GM18507 (cell line): ENCODE measurements around the gene CXorf49.
"Not testable (repeated sequence)": the region's sequence is repeated elsewhere in the genome, so short reads cannot be mapped to it uniquely, and the experiment has no call there.

Experiments
- DNase-seq: peaks from one replicate; pipeline ENCODE4 v3.0.0; 2011; ENCODE audit warnings: low read depth; ENCODE audit not compliant: insufficient read length; ENCODE audit errors: extremely low spot score
- FAIRE-seq: peaks from 2 replicates; lab custom pipeline; 2011; peaks lifted over from hg19 to GRCh38; lab: Jason Lieb, UNC

CXorf49 gene

DNA sequence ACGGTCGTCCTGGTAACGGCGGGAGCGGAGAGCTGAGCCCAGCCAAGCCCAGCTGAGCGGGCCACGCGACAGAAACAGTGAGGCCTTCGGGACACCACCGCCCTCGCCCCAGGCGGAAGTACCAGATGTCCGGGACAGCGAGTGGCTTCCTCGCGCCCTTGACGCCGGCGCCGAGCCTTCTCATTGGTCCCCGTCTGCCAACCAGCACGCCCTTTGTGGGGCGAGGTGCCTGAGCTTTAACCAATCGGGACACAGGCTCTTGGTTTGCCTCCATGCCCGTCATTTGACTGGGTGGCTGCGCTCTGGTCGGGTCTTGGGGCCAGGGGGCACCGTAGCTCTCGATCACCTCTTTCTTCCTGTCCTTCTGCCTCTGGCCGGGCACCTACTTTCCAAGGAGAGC, at the start of gene CXorf49:
TSS of gene CXorf49 (minus strand) at position 101 of the 400 bp plus-strand sequence. CDS start 134 bp downstream, outside the sequence.
- DNase-seq, FAIRE-seq: not testable (repeated sequence)

DNA sequence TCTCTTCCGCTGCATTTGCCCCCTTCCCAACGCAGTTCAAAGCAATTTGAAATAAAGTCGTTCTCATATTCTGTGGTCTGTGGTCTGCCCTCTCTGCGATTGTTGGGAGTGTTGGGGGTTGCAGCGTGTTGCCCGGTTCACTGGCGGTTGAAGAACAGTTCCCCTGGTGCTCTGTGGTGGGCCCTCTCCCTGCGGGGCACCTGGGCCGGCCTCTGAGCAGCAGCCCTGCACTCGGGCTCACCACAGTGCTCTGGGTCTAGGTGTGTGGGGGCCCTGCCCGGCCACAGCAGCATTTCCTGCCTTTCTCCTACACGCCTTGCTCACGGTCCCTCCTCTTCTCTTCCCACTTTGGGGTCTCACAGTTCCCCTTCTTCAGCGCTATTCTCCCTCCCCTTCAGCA, 49.0 kb upstream of the CXorf49 start:
- DNase-seq, FAIRE-seq: not testable (repeated sequence)

DNA sequence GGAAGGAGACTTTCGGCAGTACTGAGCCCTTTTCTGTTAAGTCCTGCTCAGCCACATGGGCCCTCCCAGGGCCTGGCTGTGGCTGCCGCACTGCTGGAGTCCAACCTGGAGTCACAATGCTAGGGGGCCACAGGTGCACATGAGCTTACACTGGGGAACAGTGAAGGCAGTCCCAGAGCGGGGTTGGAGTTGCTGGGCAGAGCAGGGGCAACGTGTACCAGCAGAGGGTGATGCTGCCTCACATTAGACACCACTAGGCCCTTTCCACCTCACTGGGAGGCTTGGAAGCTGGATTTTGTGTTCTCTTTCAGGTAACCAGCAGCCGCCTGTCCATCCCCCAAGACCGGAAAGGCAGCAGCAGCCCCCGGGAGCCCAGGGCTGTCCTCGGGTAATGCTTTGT, 47.5 kb upstream of the CXorf49 start:
- FAIRE-seq, result not testable (repeated sequence)

DNA sequence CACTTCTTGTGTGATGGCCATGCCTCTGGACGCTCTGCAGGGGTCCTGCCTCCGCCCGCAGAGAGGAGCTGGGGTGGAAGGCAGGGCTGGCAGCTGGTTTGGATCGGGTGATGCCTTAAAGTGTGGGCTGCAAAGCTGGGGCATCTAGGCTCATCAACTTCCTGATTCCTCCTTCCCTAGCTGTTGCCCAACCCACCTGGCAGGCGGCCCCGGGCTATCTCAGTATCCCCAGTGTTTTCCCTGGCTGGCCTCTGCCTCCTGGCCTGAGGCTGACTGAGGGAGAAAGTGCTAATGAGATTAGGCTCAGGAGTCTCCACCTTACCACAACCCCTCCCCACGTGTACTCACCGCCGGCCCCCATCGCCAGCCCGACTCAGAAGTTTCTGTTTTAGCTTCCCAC, 46.7 kb upstream of the CXorf49 start:
- FAIRE-seq, DNase-seq: not testable (repeated sequence)

More for the DNA sequence above, 47.5 kb upstream of the CXorf49 start:
- DNase-seq, result not testable (repeated sequence)

DNA sequence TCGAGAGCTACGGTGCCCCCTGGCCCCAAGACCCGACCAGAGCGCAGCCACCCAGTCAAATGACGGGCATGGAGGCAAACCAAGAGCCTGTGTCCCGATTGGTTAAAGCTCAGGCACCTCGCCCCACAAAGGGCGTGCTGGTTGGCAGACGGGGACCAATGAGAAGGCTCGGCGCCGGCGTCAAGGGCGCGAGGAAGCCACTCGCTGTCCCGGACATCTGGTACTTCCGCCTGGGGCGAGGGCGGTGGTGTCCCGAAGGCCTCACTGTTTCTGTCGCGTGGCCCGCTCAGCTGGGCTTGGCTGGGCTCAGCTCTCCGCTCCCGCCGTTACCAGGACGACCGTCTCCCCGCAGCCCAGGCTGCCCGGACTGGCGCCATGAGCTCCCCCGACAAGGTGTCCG, 45.0 kb upstream of the CXorf49 start, which contains the start of gene CXorf49B:
TSS of gene CXorf49B (plus strand) at position 301 of the 400 bp plus-strand sequence. CDS start at position 376, 75 bp downstream.
- FAIRE-seq, DNase-seq: not testable (repeated sequence)

DNA sequence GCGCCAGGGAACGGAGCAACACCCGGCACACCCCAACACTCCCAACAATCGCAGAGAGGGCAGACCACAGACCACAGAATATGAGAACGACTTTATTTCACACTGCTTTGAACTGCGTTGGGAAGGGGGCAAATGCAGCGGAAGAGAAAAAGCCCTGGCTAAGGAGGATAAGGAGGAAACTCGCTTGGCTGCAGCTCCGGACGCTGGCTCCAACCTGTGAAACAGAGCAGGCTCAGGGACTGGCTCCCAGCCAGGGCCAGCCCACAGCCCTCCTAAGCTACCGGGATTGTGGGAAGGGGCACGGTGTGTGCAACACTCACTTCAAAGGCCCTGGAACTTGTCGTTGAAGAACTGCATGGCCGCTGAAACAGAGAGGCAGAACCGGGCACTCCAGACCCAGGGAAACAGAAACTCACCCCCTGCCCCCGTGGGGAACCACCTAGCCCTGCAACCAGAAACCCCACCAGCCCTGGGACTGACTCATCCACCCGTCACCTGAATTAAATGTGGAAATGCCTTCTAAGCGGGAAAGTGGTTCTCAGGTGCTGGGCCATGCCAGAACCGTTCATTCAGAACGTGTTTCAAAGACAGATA, 42.7 kb upstream of the CXorf49 start:
- DNase-seq, FAIRE-seq: not testable (repeated sequence)

DNA sequence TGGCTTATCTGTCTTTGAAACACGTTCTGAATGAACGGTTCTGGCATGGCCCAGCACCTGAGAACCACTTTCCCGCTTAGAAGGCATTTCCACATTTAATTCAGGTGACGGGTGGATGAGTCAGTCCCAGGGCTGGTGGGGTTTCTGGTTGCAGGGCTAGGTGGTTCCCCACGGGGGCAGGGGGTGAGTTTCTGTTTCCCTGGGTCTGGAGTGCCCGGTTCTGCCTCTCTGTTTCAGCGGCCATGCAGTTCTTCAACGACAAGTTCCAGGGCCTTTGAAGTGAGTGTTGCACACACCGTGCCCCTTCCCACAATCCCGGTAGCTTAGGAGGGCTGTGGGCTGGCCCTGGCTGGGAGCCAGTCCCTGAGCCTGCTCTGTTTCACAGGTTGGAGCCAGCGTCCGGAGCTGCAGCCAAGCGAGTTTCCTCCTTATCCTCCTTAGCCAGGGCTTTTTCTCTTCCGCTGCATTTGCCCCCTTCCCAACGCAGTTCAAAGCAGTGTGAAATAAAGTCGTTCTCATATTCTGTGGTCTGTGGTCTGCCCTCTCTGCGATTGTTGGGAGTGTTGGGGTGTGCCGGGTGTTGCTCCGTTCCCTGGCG, 2.3 kb upstream of the CXorf49 start:
- not testable (repeated sequence) for DNase-seq, FAIRE-seq

DNA sequence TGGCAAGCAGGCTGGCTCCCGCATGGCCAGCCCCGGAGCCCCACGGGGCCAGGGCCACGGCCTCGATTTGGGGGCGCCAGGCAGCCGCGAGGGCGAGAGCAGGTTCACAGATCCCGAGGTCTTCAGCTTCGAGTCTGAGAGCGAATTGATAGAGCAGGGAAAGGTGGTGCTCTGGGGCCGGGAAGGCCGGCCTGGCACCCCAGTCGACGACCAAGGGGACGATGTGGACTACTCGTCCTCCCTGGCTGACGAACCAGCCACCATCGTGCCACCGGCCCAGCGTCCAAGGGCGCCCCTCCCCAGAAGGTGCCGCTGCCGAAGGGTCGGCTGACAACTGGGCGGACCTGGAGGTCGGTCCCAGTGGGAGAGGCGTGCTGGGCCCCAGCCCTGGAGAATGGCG, 1.1 kb upstream of the CXorf49 start:
- DNase-seq, result not testable (repeated sequence)
- FAIRE-seq, result peak; percentile 21

DNA sequence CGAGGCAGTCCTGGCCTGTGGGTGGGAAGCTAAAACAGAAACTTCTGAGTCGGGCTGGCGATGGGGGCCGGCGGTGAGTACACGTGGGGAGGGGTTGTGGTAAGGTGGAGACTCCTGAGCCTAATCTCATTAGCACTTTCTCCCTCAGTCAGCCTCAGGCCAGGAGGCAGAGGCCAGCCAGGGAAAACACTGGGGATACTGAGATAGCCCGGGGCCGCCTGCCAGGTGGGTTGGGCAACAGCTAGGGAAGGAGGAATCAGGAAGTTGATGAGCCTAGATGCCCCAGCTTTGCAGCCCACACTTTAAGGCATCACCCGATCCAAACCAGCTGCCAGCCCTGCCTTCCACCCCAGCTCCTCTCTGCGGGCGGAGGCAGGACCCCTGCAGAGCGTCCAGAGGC, 1.8 kb downstream of the CXorf49 start:
- DNase-seq, result not testable (repeated sequence)
- peak; percentile 21 for FAIRE-seq

DNA sequence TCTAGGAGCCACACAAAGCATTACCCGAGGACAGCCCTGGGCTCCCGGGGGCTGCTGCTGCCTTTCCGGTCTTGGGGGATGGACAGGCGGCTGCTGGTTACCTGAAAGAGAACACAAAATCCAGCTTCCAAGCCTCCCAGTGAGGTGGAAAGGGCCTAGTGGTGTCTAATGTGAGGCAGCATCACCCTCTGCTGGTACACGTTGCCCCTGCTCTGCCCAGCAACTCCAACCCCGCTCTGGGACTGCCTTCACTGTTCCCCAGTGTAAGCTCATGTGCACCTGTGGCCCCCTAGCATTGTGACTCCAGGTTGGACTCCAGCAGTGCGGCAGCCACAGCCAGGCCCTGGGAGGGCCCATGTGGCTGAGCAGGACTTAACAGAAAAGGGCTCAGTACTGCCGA, 2.5 kb downstream of the CXorf49 start:
- FAIRE-seq, DNase-seq: not testable (repeated sequence)

DNA sequence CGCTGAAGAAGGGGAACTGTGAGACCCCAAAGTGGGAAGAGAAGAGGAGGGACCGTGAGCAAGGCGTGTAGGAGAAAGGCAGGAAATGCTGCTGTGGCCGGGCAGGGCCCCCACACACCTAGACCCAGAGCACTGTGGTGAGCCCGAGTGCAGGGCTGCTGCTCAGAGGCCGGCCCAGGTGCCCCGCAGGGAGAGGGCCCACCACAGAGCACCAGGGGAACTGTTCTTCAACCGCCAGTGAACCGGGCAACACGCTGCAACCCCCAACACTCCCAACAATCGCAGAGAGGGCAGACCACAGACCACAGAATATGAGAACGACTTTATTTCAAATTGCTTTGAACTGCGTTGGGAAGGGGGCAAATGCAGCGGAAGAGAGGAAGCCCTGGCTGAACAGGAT, 4.0 kb downstream of the CXorf49 start:
- not testable (repeated sequence) for DNase-seq, FAIRE-seq

DNA sequence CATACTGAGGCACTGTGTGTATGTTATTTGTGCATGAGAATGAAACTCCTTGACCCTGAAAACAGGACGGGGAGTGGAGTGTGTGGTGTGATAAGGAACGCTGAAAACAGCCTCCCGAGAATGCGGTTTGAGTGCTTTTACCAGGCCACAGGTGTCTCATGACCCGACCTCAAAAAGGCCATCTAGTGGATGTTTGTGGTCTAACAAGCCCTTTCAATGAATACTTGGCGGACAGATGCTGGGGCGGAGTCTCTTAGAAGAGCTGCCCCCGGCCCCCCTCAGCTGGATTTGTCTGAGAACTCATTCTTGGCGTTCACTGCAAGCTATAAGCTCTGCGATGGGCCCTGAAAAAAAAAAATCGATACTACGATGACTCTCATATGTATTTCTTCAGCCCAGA, 15.2 kb downstream of the CXorf49 start:
- FAIRE-seq, DNase-seq: not testable (repeated sequence)

DNA sequence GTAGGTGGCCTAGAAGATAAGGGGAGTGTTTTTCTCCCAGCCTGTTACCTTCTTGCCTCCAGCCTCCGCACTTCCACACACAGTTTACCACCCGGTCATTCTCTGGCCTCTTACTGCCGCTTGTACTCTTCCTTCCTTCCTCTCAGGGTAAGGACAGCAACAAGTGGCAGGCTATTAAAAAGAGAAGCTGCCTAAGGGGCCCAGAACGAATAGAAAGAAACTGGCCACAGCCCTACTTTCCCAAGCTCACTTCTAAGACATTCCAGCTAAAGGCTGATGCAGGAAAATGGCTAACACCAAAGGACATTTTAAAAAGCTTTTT, 19.1 kb downstream of the CXorf49 start:
- DNase-seq, FAIRE-seq: not testable (repeated sequence)

DNA sequence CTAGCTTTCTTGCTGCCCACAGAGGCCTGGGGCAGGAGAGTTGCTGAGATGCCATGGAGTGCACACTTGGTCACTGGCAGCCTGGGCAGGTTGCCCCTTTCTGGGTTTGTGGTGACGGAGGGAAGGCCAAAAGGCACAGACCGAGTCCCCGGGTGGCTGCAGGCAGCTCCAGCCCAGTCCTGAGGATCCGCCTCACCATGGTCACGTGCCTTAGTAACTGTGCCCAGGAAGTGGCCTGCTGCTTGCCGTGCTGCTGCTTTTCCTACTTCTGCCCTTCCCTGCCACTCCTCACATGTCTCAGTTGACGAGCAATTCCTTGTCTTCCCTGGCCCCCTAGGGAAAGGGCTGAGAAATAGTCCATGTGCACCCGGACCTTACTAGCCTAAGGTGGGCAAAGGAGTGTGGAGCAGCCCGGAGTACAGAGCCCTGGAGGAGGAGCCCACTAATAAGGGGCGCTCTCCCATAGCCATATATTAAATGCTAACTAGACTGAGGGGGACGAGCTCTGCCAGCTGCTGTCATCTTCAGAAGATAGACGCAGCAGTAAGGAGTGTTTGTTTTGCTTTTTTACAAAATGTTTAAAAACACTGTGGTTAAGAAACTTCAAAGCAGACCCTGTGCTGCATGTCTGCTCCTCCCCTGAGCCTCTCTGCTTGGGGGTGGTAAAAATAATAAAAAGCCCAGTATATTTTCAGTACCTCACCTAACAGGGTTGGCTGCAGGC, 19.6 kb downstream of the CXorf49 start:
- FAIRE-seq, DNase-seq: not testable (repeated sequence)

DNA sequence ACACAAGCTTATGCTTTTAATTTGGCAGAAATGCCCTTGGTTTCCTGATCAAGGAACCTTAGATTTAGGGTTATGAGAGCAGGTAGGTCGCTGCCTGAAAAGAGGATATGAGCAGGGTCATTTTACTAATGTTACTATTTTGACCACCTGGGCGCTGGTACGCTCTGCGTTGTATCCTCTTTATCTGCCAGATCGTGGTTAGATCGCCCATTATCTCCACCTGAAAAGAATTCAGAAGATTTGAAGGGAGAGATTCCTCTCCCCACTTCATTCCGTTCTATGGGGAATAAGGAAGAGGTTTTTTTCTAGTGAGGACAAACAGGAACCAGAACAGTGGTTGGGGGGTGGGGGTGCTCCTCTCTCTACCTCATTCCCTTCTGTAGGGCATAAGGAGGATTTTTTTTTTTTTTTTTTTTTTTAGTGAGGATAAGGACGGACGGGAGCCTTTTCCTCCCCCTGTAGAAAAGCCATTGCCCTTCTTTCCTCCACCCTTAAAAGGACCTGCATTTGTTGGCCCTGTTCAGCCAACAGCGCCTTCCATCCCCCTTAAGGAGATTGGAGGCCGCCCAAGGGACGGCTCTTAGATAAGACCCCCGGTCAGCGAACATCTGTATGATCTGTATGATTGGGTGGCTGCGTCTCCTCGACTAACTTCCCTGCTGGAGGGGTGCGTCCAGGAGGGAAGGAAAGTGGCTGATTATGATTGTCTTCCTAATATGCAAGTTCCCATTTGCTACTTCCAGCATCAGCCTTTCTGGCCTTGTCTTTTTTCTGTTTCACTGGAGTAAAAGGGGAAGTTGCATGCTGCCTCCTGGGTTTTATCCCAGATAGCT, 20.4 kb downstream of the CXorf49 start:
- DNase-seq, FAIRE-seq: not testable (repeated sequence)

DNA sequence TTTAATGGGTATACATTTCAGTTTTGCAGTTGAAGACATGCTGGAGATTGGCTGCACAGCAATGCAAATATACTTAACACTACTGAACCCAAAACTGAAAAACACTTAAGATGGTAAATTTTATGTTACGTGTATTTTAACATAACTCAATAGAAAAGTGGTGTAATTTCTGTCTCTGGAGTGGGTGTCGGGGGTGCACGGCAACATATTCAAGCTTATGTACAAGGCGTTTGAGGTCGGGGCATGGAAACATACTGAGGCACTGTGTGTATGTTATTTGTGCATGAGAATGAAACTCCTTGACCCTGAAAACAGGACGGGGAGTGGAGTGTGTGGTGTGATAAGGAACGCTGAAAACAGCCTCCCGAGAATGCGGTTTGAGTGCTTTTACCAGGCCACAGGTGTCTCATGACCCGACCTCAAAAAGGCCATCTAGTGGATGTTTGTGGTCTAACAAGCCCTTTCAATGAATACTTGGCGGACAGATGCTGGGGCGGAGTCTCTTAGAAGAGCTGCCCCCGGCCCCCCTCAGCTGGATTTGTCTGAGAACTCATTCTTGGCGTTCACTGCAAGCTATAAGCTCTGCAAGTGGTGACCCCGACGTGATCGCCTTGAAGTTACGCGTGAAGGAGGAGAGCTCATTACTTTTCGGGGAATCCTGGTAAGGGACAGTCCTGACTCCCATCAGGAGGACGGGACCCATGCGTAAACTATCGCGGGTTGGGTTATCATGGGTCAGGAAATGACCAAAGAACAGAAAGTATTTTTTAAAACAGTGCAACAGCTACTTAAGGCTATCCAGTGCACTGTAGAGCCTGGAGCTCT, 21.2 kb downstream of the CXorf49 start:
- not testable (repeated sequence) for DNase-seq, FAIRE-seq

DNA sequence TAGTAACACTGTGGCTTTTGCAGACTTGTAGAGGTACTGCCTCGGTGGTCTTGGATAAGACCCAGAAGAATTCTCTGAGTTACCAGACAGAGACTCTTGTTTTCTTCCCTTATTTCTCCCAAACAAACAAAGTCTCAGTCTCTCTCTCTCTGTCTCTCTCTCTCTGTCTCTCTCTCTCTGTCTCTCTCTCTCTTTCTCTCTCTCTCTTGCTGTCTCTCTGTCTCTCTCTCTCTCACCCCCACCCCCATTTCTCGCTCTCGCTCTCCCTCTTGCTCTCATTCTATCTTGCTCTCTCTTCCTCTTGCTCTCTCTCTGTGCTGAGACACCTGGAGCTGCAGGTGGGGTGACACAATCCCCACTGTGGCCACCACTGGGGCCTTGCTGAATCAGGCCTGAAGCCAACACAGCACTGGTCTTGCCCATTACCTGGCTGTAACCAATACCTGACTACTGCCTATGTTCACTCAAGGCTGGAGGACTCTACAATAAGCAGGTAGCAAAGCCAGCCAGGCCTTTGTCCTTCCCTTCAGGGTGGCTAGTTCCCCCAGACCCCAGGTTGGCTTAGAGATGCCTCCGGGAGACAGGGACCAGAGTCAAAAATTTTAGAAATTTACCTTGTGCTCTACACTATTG, 38.4 kb downstream of the CXorf49 start:
- FAIRE-seq, result no peak
- no peak for DNase-seq

DNA sequence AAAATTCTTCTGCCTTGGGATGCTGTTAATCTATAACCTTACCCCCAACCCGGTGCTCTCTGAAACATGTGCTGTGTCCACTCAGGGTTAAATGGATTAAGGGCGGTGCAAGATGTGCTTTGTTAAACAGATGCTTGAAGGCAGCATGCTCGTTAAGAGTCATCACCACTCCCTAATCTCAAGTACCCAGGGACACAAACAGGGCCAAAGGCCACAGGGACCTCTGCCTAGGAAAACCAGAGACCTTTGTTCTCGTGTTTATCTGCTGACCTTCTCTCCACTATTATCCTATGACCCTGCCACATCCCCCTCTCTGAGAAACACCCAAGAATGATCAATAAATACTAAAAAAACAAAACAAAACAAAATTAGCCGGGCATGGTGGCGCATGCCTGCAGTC, 40.9 kb downstream of the CXorf49 start:
- FAIRE-seq, DNase-seq: not testable (repeated sequence)
